Cardiac septum (tissue), 1 donor: ENCODE data around the gene ZNF385C. TPM values are rescaled to one million over a fixed set of nuclear protein-coding genes. Genes with fewer than 3 reads are reported as not detected.

Experiments
- DNase-seq: peaks from one replicate; pipeline ENCODE4 v3.0.0-alpha.2; 2020; ENCODE audit warnings: low spot score
- intact Hi-C: fragments of 100-400 bp; cut with DNase I; formaldehyde crosslinking; loops from one replicate; pipeline ENCODE4 v1.14.0; 2022
- total RNA-seq: library from RNA; stranded (reverse); fragmentation: NEBNext Ultra II Directional; extraction: Animal tissue kit (Norgen Biotek cat#: 25700); gene quantifications from one replicate; pipeline ENCODE4 v1.2.1, GENCODE V29; 2021
- donor health status: DM: no; HTN: no; CAD: no.

The ZNF385C gene
- total RNA-seq, 1 donor from 2014 or later: 0.13 TPM

DNA sequence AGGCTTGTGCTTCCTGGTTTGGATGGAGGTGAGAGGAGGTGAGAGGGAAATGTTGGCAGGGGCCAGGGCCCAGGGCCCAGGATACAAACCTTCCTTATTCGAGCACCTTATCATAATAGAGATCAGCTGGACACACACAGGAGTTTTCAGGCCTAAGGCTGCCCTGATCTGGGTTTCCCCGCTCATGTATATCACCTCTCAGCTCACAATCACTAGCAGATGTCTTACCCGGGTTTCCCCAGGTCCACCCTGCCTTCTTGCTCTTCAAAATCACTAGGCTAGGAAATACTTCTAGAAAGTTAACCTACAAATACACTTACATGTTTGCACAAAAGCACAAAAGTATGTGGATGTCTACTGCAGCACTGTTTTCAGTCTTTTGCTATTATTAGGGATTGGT is 28.6 kb upstream of the ZNF385C start:
- intact Hi-C loops: loop anchor here (5.0 kb wide), 1 partner anchor 55 kb away; the partner anchor contains the start of gene KCNH4
- no peak for DNase-seq

DNA sequence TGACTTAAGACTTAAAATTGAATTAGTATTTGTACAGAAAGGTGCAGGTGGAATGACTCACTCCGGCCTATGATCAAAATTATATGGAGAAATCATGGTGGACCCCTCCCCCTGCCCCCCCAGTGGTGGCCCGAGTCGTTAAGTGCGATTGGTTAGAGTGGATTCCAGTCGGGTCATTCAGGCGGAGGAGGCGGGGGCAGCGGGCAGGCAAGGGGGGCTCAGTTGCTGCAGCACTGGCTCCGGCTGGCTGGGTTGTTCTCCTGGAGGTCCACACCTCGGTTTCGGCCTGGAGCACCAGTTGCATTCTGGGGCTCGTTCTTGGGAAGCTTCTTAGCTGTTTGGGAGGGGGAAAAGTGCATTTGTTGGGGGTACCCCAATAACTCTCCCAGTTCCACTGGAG is 27.3 kb upstream of the ZNF385C start:
- intact Hi-C loops: loop anchor here (5.0 kb wide), 1 partner anchor 57 kb away; the partner anchor contains the start of gene KCNH4
- DNase-seq: no peak

DNA sequence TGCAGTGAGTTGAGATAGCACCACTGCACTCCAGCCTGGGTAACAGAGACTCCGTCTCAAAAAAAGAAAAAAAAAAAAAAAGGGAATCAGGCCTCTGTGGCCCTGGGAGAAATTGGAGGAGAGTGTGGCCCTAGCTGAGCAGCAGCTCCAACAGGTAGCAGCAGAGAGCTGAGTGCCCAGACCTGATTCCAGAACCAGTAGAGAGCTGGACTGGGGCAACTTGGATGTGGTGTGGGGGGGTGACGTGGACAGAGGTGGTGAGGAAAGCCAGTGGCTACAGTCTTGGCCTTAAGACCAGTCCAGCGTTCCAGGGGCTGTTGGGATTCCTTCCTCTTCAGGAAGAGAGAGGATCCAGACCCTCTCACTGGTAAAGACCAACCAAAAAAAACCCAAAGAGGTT is 26.0 kb upstream of the ZNF385C start:
- intact Hi-C loops: no loop called here
- no peak for DNase-seq

DNA sequence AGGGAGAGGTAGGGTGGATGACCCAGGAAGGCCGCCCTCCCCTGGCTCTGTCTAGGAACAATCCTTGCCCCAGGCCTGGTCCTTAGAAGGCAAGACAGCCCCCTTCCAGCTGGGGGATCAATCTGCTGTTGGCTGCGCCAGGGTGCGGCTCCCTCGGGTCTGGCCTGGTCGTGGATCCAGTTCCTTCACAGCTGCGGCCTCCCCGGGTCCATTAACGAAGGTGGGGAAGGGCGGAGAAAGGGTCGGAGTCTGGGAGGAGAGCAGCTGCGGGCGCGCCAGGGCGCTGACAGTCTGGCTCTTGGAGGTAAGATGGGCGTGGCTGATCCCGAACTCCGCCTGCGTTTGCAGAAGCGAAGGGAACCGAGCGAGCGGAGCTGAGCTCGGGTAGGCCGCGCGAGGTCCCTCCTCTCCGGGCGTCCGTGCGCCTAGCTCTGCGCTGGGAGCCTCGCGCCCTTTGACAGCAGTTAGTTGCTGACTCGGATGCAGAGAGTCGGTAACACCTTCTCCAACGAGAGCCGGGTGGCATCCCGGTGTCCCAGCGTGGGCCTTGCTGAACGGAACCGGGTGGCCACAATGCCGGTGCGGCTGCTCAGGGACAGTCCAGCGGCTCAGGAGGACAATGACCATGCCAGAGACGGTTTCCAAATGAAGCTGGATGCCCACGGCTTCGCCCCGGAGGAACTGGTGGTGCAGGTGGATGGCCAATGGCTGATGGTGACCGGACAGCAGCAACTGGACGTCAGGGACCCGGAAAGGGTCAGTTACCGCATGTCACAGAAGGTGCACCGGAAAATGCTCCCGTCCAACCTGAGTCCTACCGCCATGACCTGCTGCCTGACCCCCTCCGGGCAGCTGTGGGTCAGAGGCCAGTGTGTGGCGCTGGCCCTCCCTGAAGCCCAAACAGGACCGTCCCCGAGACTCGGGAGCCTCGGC is 24.4 kb upstream of the ZNF385C start, which contains the start of gene HSPB9:
Gene HSPB9, plus strand, starts transcription at position 434 of the 933 bp plus-strand sequence. Its CDS starts 47 bp downstream, at position 481.
- DNase-seq: no peak
- intact Hi-C loops: no loop called here

DNA sequence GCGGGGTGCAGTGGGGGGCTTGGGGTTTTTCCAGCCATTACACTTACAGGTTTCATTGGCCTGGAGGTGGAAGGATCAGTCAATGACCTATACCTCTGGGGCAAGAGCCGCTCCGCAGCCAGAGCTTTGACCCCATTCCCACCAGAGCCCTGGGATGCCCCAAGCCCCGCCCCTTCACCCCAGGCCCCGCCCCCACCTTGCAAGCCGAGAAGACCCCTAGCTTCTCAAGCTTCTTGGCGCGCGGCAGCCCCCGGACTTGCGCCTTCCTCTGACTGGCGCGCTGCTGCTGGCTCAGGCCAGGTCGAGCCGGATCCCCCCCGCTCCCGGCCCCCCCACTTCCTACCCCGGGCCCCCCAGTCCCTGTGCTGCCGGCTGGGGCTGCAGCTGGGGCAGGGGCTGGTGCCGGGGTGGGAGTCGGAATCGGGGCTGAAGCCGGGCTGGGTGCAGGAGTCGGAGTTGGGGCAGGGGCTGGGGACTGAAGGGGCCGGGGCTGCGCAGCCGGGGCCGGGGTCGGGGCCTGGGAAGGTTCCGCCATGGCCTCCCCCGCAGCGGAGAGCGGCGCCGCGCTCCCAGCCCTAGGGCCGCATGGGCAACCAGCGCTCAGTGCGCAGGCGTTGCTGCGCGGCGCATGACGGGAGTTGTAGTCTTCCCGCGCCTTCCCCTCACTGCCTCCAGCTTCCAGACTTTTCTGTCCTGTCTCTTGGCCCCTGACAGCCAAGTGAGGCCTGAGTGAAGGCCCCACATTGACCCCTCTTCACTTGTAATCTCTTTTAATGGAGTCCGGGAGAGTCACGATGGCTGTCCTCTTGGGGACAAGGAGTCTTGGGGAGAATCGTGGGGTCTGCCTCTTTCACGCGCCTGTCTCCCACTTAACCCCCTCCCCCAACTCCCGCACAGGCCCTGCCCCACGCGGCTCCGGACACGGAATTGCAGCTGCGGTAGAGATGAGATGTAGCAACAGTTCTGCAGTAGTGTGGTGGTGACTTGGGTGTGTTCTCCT is 22.8 kb upstream of the ZNF385C start, which contains the start of gene KAT2A:
Gene KAT2A, minus strand, starts transcription at position 598 of the 1,000 bp plus-strand sequence. Its CDS starts 63 bp downstream, at position 535.
- intact Hi-C loops: no loop called here
- DNase-seq: peak; percentile 90

DNA sequence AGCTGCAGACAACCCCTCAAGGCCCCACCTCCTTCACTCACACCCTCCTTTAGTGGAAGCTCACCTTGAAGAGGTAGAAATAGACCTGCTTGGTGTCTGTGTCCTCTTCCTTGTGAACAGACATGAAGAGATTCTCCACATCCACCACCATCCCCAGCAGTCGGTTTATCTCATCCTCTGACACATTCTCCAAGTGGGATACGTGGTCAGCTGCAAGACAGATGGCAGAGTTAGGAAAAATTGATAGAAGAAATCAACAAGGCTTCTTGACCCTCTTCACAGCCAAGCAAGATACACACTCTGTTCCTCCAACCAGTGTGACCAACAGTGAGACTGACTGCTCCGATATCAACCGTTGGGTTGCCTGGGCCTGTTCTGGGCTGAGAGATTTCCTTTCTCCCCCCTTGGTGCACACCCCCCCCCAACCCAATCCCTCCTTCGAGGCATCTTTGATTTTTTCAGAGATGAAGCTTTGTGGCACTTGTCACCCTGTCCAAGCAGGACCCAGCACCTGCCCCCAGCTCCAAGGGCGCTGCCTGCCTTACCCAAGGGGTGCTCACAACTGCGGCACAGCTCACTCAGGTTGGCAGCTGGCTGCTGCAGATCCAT is 22.0 kb upstream of the ZNF385C start:
- DNase-seq: no peak

DNA sequence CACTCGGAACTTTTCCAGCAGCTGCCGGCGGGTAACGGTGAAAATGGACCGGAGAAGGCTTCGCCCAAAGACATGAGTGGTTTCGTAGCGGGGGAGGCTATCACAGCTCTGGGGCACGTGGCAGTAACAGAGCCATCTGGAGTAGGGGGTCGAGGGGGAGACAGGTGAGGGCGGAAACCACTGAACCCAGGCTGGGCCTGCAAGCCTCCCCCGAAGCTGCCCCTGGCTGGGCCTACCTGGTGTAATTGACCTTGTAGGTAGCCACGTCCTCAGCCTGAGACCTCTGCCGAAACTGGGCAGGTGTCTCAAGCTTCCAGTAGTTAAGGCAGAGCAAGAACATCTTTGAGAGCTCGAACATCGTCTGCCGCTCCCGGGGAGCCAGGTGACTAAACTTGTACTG is 21.0 kb upstream of the ZNF385C start:
- DNase-seq: no peak
- intact Hi-C loops: no loop called here

More for the DNA sequence above, 22.0 kb upstream of the ZNF385C start:
- intact Hi-C loops: no loop called here

DNA sequence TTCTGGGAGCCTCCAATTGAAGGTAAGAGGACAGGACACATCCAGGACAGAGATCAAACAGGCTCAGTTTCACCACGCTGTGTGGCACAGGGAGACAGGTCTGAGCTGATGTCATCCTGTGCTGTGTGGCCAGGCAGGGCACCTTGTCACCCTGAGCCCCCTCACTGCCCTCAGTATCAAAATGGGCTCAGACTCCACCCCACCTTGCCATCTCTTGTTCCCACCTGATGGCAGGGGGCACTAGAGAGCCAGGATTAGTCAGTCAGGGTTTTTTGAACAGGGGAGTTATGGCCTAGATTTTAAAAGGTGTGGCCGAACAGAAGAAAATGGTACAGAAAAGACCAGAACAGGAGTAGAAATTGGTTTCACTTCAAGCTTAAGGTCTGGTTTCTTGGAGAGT is 20.3 kb upstream of the ZNF385C start:
- intact Hi-C loops: no loop called here
- no peak for DNase-seq

DNA sequence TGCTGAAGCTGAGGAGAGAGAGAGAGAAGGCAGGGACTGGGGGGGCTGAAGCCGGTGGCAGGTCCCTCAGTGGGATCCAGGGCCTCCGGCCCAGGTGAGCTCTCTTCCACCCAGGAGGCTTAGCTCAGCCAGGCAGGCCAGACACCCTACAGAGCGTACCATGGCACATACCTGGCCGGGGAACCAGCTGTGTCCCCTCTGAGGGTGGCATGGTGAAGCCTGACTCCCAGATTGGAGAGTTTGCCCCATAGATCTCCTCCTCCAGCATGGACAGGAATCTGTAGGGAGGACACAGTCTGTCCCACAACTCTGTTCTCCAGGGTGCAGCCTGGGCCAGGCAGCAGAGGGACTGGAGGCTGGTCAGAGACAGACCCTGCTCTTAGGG is 19.8 kb upstream of the ZNF385C start:
- no peak for DNase-seq
- intact Hi-C loops: no loop called here

DNA sequence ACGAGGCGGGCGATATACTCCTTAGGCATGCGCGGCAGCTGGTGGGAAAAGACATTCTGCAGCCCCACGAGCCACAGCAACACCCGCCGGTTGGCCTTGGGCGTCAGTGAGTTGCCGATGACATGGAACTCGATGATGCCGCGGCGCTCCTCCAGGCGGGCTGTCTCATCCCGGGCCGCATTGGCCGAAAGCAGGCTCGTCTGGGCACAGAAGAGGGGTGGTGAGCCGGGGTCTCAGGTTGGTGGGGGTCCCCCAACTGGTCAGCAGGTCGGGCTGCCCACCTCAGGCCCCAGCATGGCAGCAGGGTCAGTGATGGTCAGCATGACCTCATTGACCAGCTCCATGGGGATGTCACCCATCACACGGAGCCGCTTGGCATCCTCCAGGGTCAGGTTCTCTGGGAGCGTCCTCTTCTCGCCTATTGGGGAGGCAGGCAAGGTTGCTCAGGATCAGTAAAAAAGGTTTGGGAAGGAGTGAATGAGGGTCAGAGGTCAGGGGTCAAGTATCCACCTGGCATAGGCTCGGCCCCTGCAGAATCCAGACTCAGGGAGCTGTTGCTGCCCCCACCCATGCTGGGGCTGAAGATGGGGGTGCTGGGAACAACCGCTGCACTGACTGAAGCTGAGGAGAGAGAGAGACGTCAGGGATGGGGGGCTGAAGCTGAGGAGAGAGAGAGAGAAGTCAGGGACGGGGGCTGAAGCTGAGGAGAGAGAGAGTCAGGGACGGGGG is 19.3 kb upstream of the ZNF385C start:
- DNase-seq: no peak
- intact Hi-C loops: no loop called here

DNA sequence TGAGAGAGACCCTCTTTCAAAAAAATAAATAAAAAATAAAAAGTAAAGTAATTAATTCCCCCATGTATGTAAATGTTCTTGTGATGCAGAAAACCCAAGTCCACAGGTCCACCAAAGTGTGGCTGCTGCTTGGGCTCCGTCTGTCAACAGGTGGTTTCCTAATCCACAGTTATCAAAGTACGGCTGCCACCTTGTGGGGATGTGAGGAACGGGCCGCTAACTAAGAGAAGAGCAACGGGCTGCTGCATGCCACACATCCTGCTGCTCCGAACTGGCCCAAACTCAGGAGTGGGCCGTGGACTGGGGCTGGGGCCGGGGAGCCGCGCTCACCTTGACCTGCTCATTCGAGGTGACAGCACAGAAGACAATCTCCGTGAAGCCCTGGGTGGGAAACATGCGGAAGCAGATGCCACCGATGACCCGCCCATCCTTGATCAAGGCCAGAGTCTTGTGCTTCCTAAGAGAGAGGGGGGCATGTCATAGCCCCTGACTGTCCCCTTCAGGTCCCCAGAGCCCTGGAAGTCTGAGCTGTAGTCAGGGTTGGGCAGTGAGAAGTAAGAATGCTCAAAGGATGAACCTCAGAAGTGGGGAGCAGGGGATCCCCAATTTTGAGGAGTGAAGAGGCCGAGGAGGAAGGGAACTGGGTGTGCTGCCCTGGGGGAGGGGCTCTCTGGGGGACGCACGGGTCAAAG is 18.6 kb upstream of the ZNF385C start:
- peak; percentile 87 for DNase-seq
- intact Hi-C loops: loop anchor here (1.0 kb wide), 2 partner anchors 92 to 154 kb away; no protein-coding TSS in a partner anchor

DNA sequence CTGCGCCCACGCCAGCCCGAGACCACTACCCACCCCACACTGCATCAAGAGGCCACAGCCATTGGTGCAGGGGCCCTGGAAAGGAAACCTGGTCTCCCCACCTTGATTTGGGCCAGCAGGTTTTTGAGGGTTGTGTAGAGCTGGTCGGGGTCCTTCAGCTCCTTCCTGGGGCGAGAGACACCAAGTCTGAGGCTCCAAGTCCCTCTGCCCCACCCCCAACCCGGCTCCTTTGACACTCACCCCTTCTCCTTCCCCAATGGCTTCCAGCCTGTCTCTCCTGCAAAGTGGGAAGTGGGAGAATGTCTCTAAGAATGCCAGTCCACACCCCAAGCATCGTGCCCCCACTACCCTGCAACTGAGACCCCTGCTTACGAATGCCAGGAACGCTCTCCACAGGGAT is 15.8 kb upstream of the ZNF385C start:
- intact Hi-C loops: no loop called here
- no peak for DNase-seq

DNA sequence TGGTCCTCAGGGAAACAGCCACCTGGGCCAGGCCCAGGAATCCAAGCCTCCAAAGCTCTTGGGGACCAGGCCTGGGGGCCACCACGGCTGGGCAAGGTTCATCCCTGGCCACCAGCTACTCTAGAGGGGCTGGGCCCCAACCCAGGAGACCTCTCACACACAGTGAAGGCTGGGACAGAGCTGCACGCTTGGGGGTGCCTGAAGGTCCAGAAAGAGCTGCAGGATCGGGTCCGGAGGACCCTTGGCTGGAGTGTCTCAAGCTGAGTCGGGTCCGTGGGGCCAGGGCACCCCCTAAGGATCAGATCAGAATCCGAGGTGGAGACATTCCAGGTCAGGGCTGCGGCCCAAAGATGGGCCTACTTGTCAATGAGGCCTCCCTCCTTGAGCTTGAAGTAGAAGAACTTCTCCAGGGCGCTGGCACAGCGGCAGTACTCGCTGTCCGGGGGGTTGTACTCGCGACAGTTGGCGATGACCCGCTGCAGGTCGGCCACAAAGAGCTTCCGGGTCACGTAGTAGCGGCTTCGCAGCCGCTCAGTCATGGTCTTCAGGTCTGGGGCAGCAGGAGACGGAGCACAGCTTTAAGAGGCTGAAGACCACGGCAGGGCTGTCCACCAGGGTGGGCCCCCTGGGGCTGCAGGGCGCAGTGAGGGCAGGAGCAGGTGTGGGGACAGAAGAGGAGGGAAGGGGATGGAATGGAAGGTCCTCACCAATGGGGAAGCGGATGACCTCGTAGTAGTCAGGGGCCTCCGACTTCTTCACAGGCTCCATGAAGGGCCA is 15.2 kb upstream of the ZNF385C start:
- intact Hi-C loops: no loop called here
- DNase-seq: no peak

DNA sequence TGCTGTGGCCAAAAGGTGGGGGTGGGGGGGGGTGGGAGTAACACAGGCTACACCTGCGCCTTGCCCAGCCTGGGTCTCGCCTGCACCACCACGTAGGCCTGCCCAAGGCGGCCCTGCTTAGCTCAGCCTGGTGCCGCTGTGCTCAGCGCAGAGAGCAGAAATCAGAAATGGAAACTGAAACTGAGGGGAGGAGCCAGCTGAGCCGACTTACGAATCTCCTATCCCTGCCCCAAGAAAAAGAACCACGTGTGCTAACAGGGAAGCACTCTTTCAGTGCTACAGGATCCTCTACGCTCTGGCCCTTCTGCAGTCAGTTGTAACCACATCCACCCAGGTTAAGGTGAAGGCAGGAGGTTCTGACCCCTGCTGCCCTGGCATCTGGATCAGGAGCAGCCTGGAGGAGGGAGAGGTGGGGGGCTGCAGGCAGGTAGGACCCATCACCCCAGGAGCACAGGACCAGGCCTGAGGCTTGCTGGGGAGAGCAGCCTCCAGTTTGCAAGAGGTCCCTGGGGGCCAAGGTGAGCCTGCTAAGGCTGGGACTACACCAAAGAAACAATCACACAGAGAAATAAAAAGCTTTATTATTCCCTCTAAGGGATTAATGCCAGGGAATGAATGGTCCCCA is 14.4 kb upstream of the ZNF385C start, which contains the start of gene DHX58:
Gene DHX58, minus strand, starts transcription at position 163 of the 625 bp plus-strand sequence. CDS start 822 bp downstream, outside the sequence.
- DNase-seq: peak; percentile 81
- intact Hi-C loops: no loop called here

DNA sequence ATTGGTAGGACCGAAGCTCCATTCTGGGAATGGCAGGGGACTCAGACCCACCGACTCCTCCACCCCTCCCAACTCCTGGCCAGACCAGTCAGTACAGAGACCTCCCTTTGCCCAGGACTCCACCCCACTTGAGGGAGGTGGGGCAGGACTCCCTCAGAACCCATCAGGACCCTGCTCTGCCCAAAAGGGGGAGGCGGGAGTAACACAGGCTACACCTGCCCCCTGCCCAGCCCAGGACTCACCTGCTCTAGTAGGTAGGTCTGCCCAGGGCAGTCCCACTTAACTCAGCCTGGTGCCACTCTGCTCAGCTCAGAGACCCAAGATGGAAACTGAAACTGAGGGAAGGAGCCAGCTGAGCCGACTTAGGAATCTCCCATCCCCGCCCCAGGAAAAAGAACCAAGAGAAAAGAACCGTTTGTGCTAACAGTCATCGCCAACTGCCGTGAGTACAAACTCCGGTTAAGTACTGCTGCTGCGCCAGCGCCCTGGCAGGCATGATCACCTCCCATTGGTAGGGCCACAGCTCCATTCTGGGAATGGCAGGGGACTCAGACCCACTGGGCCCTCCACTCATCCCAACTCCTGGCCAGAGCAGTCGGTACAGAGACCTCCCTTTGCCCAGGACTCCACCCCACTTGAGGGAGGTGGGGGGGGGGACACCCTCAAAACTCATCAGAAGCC is 13.7 kb upstream of the ZNF385C start:
- no peak for DNase-seq
- intact Hi-C loops: no loop called here

DNA sequence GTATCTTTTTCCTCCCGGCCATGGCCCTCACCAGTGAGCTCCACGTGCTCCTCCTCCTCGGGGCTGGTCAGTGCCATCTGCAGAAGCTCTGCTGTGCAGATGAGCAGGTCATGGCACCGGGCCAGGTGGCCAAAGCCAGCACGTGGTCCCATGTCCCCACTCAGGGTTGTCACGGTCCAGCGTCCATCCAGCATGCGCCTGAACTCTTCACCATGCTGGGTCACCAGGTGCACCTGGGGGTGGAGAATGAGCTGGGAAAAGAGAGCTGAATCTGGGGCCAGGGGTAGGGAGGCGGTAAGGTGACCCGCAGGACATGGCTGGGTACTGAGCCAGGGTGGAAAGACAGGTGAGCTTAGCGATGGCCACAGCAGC is 13.0 kb upstream of the ZNF385C start:
- intact Hi-C loops: no loop called here
- no peak for DNase-seq
